ENCODE results near the gene CUEDC1. TPM values are rescaled to one million over a fixed set of nuclear protein-coding genes. Genes with fewer than 3 reads are reported as not detected.

CUEDC1 gene
- total and polyA plus RNA-seq, 5 donors from 2014 or later: not detected

DNA sequence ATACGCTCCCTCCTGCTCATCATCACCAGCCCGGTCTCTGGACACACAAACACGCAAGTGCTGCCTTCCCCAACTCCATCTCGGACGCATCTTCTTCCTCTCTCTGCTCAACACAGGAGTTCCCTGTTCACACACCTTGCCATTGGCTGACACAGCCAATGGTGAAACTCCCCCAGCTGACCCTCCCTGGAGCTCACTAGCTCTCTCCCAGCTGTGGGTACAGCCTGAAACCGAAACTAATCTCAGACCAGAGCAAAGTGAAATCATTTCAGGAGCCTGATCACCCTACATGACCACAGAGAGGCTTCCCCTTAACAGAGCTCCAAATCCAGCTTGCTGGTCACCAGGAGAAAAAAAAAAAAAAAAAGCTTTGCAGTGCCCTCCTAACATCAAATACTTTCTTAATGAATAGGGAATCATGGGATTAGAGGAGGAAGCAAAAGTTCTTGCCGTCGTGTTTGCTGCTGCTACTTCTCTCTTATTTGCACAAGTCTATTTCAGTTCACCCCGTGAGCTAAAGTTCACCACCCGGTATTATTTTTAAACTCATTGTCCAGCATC is 8.3 kb downstream of the CUEDC1 start:
- H3K9me3 ChIP-seq (ENCODE audit: control insufficient read depth in 2 of 2, low read length in 2 of 2): no peaks in the 10 kb centered on the region
- H3K27me3 Mint-ChIP-seq: peaks cover 24% of the 10 kb centered on the region
- no peaks in the 10 kb centered on the region for H3K36me3 ChIP-seq (ENCODE audit: control insufficient read depth, insufficient read depth, low read length)
- DNase-seq (peak in 2 of 3 donors; percentile 5 to 73), ATAC-seq (ENCODE audit: low read depth in 2 of 2) (peak; percentile 64 to 70)
- peak overlapping the region; percentile 0 to 78 (median 20) for H3K27ac Mint-ChIP-seq
- H3K27me3 ChIP-seq (ENCODE audit: control insufficient read depth, insufficient read depth, low read length): no peaks in the 10 kb centered on the region
- no peaks in the 10 kb centered on the region for H3K9me3 Mint-ChIP-seq
- H3K4me3 ChIP-seq (ENCODE audit: low read depth, low read length): peak overlapping the region; percentile 75
- H3K27ac ChIP-seq (ENCODE audit: insufficient read depth, low read length, poor library complexity, severe bottlenecking): peak overlapping the region; percentile 15
- H3K4me1 Mint-ChIP-seq: peaks cover 5 to 31% (median 18%) of the 10 kb centered on the region in 4 donors
- H3K4me1 ChIP-seq (ENCODE audit: control insufficient read depth, insufficient read depth, low read length, poor library complexity, severe bottlenecking): peaks cover 14% of the 10 kb centered on the region
- H3K4me3 Mint-ChIP-seq: peak overlapping the region; percentile 7 to 89 (median 85)
- H3K36me3 Mint-ChIP-seq: no peaks in the 10 kb centered on the region

DNA sequence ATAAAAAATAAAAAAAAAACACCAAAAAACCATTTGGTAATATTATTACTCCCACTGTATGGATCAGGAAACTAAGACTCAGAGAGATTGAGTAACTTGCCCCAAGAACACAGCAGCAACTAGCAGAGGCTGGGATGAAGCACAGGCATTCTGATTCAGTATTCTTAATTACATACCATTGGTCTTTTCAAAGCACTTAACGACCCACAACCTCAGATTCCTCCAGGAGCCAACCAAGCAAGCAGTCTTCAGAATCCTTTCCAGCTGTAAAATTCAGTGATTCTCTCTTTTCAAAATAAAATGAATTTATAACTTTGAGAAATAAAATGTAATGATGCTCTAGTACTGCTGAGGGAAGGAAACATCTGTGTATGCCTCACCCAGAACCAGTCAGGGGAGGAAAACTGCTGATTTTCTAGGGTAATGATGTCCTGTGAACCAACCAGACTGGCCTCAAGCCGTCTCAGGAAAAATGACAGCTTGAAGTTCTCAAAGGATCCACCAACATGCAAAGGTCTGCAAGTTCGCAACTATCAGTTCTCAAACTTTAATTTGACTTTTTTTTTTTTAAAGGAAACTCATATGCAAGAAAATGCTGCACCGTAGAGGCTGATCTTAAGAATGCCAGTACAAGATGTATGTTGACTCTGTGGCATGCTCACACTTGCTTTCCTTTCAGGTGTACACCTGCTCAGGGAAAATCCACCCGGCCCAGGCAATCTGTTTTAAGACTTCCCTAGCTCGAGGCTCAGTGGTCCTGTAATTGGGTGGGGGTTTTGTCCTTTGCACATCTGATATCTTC is 9.0 kb downstream of the CUEDC1 start:
- Mint-ChIP-seq H3K27ac (peak overlapping the region in 2 of 3 donors; percentile 33 to 78), H3K4me1 (peaks cover 5 to 29% (median 19%) of the 10 kb centered on the region in 4 donors), H3K9me3 (no peaks in the 10 kb centered on the region), H3K27me3 (peaks cover 27% of the 10 kb centered on the region), H3K4me3 (peak overlapping the region; percentile 27 to 89 (median 85)), H3K36me3 (no peaks in the 10 kb centered on the region)
- H3K36me3 ChIP-seq (ENCODE audit: control insufficient read depth, insufficient read depth, low read length): no peaks in the 10 kb centered on the region
- peak overlapping the region; percentile 15 for H3K27ac ChIP-seq (ENCODE audit: insufficient read depth, low read length, poor library complexity, severe bottlenecking)
- no peaks in the 10 kb centered on the region for H3K9me3 ChIP-seq (ENCODE audit: control insufficient read depth in 2 of 2, low read length in 2 of 2)
- ATAC-seq (ENCODE audit: low read depth in 2 of 2) (peak in 1 of 2 donors; percentile 31), DNase-seq (peak in 1 of 3 donors; percentile 24)
- no peaks in the 10 kb centered on the region for H3K27me3 ChIP-seq (ENCODE audit: control insufficient read depth, insufficient read depth, low read length)
- H3K4me1 ChIP-seq (ENCODE audit: control insufficient read depth, insufficient read depth, low read length, poor library complexity, severe bottlenecking): peaks cover 14% of the 10 kb centered on the region
- H3K4me3 ChIP-seq (ENCODE audit: low read depth, low read length): peak overlapping the region; percentile 75

DNA sequence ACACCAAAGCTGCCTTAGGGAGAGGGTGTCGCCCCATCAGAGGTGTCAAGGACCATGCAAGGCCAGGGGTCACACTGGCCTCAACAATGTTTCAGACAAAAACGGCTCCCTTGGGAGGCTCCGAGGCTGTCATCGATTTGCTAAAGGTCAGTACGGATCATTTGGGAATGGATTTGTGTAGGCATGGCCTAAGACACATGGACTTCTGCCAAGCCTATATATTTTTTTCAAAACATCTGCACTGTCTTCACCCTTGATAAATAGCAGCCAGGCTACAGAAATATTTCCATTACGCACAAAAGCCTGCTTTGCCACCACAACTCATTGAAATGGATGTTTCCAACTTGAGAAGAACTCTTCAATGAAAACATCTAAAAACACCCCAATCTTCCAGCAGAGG is 10.3 kb downstream of the CUEDC1 start:
- peaks cover 5 to 30% (median 20%) of the 10 kb centered on the region in 4 donors for H3K4me1 Mint-ChIP-seq

DNA sequence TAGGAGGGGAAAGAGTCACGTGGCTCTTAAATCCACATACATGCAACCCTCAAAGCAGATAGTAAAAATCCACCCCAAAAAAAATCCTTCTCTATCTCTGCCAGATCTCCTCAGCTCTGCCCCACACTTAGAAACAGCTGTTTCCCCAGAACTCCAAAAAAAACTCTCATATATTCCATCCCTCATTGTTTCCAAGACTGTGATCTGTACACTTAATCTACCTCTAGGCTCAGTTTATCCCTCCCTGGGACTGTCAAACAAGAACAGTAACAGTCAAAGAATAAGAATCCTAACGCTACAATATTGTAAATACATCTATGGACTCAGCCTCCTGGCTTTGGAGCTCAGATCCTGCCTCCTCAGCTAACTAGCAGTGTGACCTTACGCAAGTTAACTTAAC is 11.6 kb downstream of the CUEDC1 start:
- Mint-ChIP-seq H3K4me1 (peaks cover 3 to 32% (median 20%) of the 10 kb centered on the region in 4 donors), H3K27me3 (peaks cover 30% of the 10 kb centered on the region), H3K27ac (no peak overlapping the region), H3K36me3 (no peaks in the 10 kb centered on the region), H3K9me3 (no peaks in the 10 kb centered on the region), H3K4me3 (no peak overlapping the region)
- ATAC-seq (ENCODE audit: low read depth in 2 of 2): no peak
- Histone ChIP-seq H3K4me1 (ENCODE audit: control insufficient read depth, insufficient read depth, low read length, poor library complexity, severe bottlenecking) (peaks cover 13% of the 10 kb centered on the region), H3K27ac (ENCODE audit: insufficient read depth, low read length, poor library complexity, severe bottlenecking) (no peak overlapping the region), H3K4me3 (ENCODE audit: low read depth, low read length) (no peak overlapping the region), H3K36me3 (ENCODE audit: control insufficient read depth, insufficient read depth, low read length) (no peaks in the 10 kb centered on the region), H3K27me3 (ENCODE audit: control insufficient read depth, insufficient read depth, low read length) (peaks cover 5% of the 10 kb centered on the region), H3K9me3 (ENCODE audit: control insufficient read depth in 2 of 2, low read length in 2 of 2) (no peaks in the 10 kb centered on the region)
- no peak for DNase-seq

More for the DNA sequence above, 10.3 kb downstream of the CUEDC1 start:
- Histone ChIP-seq H3K27ac (ENCODE audit: insufficient read depth, low read length, poor library complexity, severe bottlenecking) (no peak overlapping the region), H3K4me3 (ENCODE audit: low read depth, low read length) (no peak overlapping the region), H3K9me3 (ENCODE audit: control insufficient read depth in 2 of 2, low read length in 2 of 2) (no peaks in the 10 kb centered on the region), H3K27me3 (ENCODE audit: control insufficient read depth, insufficient read depth, low read length) (peaks cover 2% of the 10 kb centered on the region), H3K36me3 (ENCODE audit: control insufficient read depth, insufficient read depth, low read length) (no peaks in the 10 kb centered on the region), H3K4me1 (ENCODE audit: control insufficient read depth, insufficient read depth, low read length, poor library complexity, severe bottlenecking) (peaks cover 9% of the 10 kb centered on the region)
- DNase-seq: no peak
- ATAC-seq (ENCODE audit: low read depth in 2 of 2): no peak
- Mint-ChIP-seq H3K27me3 (peaks cover 33% of the 10 kb centered on the region), H3K4me3 (no peak overlapping the region), H3K9me3 (no peaks in the 10 kb centered on the region), H3K36me3 (no peaks in the 10 kb centered on the region), H3K27ac (no peak overlapping the region)

DNA sequence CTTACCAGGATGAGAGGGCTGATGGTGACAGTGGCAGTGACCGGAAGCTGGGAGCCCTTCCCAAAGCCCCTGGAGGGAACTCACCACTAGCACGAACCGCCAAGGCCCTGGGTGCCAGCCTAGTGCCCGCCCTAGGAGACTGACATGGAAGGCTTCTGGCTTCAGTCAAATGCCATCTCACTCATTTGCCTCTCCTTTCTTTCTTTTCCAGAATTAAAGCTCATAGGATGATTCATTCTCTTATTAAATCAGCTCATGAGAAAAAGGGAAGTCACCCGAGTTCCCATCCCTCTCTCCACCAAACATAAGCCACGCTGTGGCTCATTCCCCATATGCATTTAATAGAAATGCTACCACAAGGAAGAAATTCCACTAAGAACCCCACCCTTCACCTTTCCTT is 12.1 kb downstream of the CUEDC1 start:
- no peak overlapping the region for H3K27ac Mint-ChIP-seq
- peaks cover 0 to 27% (median 15%) of the 10 kb centered on the region in 4 donors for H3K4me1 Mint-ChIP-seq
- ATAC-seq (ENCODE audit: low read depth in 2 of 2): no peak
- Histone ChIP-seq H3K27me3 (ENCODE audit: control insufficient read depth, insufficient read depth, low read length) (peaks cover 5% of the 10 kb centered on the region), H3K4me1 (ENCODE audit: control insufficient read depth, insufficient read depth, low read length, poor library complexity, severe bottlenecking) (peaks cover 13% of the 10 kb centered on the region), H3K27ac (ENCODE audit: insufficient read depth, low read length, poor library complexity, severe bottlenecking) (no peak overlapping the region), H3K9me3 (ENCODE audit: control insufficient read depth in 2 of 2, low read length in 2 of 2) (no peaks in the 10 kb centered on the region), H3K4me3 (ENCODE audit: low read depth, low read length) (no peak overlapping the region), H3K36me3 (ENCODE audit: control insufficient read depth, insufficient read depth, low read length) (no peaks in the 10 kb centered on the region)
- H3K36me3 Mint-ChIP-seq: no peaks in the 10 kb centered on the region
- H3K4me3 Mint-ChIP-seq: no peak overlapping the region
- H3K9me3 Mint-ChIP-seq: no peaks in the 10 kb centered on the region
- H3K27me3 Mint-ChIP-seq: peaks cover 27% of the 10 kb centered on the region
- DNase-seq: no peak

DNA sequence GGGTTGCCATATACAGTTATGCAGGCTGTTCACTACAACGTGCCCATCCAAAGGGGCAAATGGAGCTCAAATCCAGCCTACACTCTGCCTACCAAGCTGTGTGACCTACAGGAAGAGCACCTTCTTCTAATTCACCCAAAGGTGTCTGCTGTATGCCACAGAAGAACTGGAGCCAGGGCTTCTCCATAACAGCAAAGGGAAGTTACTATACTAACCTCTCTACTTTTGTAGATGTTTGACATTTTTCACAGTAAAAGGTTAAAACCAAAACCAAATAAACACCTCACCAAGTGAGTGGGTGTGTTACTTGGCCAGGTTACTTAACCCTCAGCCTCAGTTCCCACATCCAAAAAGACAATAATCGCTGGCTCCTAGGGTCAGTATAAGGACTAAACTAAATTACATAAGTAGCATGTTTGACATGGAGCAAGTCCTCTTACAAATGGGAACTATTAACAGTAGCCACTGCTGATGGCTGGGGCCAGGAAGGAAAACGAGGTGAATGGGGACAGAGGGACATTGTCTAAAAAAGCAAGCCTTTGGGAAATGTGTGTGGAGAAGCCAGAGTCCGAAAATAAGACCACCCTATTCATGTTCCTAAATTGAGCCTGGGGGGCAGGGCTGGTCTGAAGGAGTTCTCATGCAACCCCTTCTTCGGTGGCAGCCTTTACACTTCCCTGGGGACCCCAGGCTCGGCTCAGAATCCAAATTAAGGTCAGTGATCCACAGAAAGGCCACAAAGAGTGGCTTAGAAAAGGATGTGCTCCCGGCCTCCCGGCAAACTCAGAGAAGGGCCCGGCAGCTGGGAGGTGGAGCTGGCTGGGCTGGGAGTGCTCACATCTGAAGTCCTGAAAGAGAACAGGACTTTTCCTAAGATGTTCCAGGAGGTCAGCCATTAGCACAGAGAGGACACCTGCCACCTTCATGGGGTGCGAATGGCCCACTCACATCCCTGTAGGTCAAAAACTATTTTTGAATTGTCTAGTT is 13.5 kb downstream of the CUEDC1 start:
- DNase-seq (no peak), ATAC-seq (ENCODE audit: low read depth in 2 of 2) (no peak)
- no peaks in the 10 kb centered on the region for H3K9me3 Mint-ChIP-seq
- no peak overlapping the region for H3K27ac Mint-ChIP-seq
- no peak overlapping the region for H3K27ac ChIP-seq (ENCODE audit: insufficient read depth, low read length, poor library complexity, severe bottlenecking)
- peaks cover 21% of the 10 kb centered on the region for H3K27me3 Mint-ChIP-seq
- H3K36me3 Mint-ChIP-seq: no peaks in the 10 kb centered on the region
- peaks cover 5% of the 10 kb centered on the region for H3K27me3 ChIP-seq (ENCODE audit: control insufficient read depth, insufficient read depth, low read length)
- H3K4me3 Mint-ChIP-seq: no peak overlapping the region
- H3K4me3 ChIP-seq (ENCODE audit: low read depth, low read length): no peak overlapping the region
- H3K36me3 ChIP-seq (ENCODE audit: control insufficient read depth, insufficient read depth, low read length): no peaks in the 10 kb centered on the region
- no peaks in the 10 kb centered on the region for H3K9me3 ChIP-seq (ENCODE audit: control insufficient read depth in 2 of 2, low read length in 2 of 2)
- peaks cover 7% of the 10 kb centered on the region for H3K4me1 ChIP-seq (ENCODE audit: control insufficient read depth, insufficient read depth, low read length, poor library complexity, severe bottlenecking)
- peaks cover 0 to 19% (median 11%) of the 10 kb centered on the region in 4 donors for H3K4me1 Mint-ChIP-seq

DNA sequence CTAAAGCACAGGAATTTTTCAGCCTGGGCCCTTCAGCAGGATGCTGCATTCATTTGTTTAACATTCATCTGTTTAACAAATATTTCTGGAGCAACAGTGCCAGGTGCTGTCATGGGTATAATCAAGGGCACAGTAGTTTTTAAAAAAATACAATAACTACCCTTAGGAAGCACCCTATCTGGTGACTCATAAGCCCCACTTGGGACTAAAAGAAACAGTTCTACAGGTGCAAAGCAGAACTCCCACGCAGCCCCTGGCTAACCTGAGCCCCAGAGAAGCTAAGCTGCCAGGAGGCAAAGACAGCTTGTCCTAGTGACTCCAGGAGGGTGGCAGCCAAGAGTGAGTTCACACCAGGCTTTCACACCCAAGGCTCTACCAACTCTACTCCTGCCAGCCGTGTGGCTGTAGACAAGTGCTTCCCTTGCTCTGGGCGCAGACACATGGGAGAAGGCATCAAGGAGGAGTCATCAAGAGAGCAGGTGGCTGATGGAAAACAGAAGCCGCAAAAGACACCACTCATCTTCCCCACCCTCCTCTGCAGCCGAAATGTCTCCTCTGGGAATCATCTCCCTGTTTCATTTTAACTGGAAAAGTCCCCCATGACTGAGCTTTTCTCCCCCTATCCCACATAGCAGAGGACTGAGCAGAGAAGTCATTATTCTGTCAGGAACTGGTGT is 14.4 kb downstream of the CUEDC1 start:
- peaks cover 0 to 14% (median 6%) of the 10 kb centered on the region in 4 donors for H3K4me1 Mint-ChIP-seq
- Histone ChIP-seq H3K27ac (ENCODE audit: insufficient read depth, low read length, poor library complexity, severe bottlenecking) (no peak overlapping the region), H3K9me3 (ENCODE audit: control insufficient read depth in 2 of 2, low read length in 2 of 2) (no peaks in the 10 kb centered on the region), H3K4me3 (ENCODE audit: low read depth, low read length) (no peak overlapping the region), H3K27me3 (ENCODE audit: control insufficient read depth, insufficient read depth, low read length) (peaks cover 5% of the 10 kb centered on the region), H3K4me1 (ENCODE audit: control insufficient read depth, insufficient read depth, low read length, poor library complexity, severe bottlenecking) (peaks cover 4% of the 10 kb centered on the region), H3K36me3 (ENCODE audit: control insufficient read depth, insufficient read depth, low read length) (no peaks in the 10 kb centered on the region)
- H3K9me3 Mint-ChIP-seq: peaks cover 0 to 1% (median 0%) of the 10 kb centered on the region in 7 donors
- H3K4me3 Mint-ChIP-seq: no peak overlapping the region
- no peak overlapping the region for H3K27ac Mint-ChIP-seq
- H3K36me3 Mint-ChIP-seq: no peaks in the 10 kb centered on the region
- DNase-seq (no peak), ATAC-seq (ENCODE audit: low read depth in 2 of 2) (no peak)
- H3K27me3 Mint-ChIP-seq: peaks cover 20% of the 10 kb centered on the region
